SHP77 treated with DMSO at 0.1 percent for 48 hours (cell line): Measurements from ENCODE around the gene THBD.
"Not testable (repeated sequence)": the region's sequence is repeated elsewhere in the genome, so short reads cannot be mapped to it uniquely, and the experiment has no call there.

Experiments used
- DNase-seq: peaks from one replicate; lab custom pipeline; 2025; lab: John Stamatoyannopoulos, UW

The THBD gene

DNA sequence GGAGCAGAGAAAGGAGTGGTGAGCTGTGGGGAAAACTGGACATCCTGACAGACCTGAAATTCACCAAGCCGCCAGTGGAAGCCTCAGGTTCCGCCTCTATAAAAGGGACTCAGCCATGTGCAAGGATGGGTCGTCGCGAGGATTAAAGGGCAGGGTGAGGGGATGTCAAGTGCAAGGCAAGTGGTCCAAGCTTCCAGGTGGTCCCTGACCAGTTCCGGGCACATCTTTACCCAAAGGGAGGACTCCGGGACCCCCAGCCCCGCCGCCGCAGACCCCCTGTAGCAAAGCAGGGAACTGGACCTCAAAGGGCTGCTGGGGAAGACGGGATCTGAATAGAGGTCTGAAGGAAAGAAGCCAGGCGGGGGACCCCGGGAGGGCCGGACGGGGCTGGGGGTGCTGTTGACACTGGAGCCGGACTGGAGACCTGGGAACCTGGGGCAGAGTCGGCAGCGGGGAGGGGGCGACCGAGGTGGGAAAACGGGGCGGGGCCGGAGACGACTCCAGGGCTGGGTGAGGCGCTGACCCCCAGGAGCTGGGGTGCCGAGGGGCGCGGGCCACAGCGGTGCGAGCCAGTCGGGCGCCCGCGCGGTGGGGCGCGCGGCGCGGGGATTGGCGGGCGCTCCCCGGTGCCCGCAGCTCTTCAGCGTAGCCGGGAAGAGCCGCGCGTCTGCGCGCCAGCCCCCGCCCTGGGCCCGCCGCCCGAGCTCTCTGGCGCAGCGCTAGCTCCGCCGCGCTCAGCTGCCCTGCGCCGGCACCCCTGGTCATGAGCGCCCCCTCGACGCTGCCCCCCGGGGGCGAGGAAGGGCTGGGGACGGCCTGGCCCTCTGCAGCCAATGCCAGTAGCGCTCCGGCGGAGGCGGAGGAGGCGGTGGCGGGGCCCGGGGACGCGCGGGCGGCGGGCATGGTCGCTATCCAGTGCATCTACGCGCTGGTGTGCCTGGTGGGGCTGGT lies 14.5 kb downstream of the THBD start, which contains the start of gene SSTR4:
TSS of gene SSTR4 (plus strand) at position 592 of the 951 bp plus-strand sequence. CDS start at position 764, 172 bp downstream.
- no peak for DNase-seq

DNA sequence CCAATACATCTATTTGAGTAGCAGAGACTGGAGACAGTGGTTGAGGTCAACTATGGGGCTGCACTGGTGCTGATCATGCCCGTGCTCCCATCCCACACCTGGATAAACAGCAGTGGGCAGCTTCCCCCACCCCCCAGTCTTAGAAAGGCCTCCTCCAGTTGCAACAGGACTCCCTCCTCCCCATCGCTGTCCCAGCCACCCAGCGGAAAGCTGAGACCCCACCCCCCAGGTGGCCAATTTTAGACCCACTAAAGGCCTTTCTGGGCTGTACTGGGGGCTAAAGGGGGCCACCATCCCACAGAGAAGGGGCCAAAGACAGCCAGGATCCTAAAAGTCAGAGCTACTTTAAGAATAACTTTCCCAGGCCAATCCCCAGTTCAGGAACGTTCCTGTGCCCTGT lies 15.6 kb downstream of the THBD start:
- no peak for DNase-seq

DNA sequence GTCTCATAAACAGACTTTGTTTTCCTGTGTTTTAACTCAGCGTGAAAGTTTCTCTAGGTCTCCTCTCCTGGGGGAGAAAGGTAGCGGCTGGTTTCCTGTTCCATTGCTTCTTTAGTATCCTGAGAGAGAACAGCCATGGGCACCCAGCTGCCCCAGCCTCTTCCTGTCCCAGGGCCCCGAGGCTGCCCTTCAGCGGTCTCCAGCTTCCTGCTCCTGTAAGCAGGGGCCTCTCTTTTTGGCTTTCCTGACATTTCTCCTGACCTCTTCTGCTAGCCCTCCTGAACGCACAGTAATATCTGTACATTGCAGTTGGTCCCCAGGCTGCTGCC lies 16.8 kb downstream of the THBD start:
- DNase-seq = no peak

DNA sequence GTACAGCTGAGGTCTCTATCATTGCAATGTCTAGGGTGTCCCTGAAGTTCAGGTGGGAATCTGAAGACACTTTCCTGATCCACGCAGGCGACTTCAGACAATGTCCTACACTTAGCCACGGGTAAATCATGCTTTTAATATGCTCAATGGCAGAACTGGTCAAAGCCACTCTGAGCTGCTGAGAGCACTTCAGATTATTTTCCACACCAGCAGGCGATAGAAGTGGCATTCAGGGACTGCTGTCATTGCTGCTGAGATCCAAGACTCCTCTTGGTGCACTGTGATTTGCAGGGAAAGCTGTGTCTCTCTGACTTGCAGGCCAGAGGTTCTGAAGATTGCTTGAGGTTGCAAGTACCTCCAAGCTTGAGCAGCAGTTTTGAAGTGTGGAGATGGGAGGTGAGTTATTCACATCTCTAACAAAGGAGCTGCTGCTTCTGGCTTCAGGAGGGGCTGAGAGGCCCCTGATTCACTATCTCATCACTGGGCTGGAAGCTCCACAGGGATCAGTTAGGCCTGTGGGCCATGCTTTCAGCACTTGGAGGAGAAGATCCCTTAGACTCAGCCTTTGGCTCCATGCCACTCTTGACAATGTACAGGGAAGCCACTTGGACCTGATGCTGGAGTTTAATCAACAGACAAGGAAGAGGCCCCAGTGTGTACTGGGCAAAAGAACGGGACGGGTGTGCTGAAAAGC lies 17.3 kb downstream of the THBD start:
- DNase-seq = no peak

DNA sequence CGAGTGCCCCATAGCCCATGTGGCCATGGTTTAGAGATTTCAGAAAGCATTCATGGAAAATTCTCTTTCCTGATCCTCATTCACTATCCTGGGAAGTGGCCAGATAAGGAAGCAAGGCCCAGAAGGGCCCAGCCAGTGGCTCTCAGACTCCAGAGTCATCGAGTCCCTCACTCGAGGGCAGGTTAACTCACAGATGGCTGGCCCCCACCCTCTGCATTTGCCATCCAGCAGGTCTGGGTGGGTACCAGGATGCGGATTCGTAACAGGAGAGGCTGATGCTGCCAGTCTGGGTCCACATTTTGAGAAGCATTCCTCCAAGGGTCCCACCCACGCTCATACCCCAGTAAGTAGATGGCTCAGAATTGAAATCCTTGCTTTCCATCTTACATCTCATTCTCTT lies 18.1 kb downstream of the THBD start:
- no peak for DNase-seq

DNA sequence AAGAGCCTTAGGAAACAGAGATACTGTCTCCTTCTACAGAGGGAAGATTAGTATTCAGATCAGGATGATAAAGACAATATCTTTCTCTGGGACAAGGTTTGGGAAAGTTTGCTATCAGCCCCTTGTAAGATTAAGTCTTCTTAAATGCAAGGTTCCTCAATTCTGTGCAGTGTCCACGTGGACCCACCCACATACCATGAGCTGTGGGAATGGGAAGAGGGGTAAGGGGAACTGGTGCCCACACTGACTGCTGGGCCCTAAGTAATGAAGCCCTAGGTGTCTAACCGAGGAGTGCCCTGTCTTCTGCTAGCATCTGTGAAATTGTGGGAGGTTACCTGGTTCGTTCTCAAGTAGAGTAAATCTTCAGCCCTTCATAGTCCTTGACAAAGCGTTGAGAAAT lies 20.1 kb downstream of the THBD start:
- no peak for DNase-seq

DNA sequence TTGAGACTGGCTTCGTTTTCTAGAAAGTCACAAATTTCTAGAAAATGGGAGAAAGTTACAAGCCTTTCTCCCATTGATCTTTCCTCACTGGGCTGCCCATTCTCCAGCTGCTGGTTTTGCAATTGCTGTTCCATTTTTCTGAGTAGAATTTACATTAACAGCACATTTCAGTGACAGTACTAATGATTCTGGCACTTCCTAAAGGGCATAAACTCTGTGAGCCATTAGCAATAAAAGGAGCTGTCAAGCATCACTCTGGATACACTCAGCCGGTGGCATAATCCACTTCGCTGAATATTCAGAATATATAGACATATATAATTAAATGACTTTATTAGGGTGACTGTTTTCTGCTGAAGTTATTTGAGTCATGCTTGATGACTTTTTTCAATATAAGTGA lies 21.1 kb downstream of the THBD start:
- no peak for DNase-seq

DNA sequence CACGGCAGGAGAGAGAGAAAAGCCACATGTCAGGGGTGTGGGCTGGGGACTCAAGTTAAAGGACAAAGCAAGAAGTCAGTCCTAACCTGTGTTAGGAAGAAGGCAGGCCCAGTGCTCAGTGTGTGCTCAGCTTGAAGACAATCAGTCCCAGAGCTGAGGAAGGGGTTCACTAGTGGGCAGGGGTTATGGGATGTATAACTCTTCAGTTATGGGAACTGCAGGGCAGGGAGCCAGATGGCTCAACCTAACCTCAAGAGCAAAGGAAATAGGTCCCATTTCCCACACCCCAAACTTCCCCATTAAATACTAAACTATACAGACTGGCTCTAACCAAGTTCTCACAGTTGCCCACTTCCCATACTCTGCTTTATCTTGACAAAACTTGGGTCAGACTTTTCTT lies 21.8 kb downstream of the THBD start:
- DNase-seq = no peak

DNA sequence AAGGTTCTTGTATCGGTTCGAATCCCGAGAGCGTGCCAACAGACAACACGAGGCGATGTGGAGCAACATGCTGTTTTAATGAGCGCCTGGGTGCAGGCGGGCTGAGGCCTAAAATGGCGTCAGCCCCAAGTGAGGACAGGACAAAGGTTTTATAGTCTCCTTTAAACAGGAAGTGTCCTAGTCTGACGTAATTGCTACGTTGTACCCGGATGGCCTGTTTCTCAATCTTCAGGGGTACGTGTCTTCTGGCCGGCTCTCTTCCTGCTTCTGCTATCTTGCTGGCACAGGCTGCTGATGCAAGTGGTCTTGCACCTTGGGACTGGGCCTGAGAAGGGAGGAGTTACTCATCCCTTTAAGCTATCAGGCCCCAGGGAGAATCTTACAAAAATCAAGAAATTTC lies 24.0 kb downstream of the THBD start:
- DNase-seq = not testable (repeated sequence)

DNA sequence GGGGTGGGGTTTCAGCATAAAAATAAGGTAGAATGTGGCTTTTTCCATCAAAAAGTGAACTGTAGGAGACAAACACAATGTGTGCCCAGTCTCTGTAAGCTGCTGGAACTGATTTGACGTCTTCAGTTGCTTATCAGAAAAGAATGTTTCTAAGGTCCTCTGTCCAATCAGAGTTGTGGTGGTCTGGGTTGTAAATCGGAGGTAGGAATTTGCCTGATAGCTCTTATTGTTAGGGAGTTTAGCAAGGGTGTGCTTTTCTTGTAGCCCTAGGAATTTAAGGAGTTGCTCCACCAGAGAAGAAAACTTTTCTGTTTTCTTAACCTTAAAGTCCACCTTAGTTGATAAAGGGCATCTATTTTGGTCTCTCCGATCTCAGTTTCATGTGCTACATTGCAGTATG lies 24.8 kb downstream of the THBD start:
- no peak for DNase-seq

DNA sequence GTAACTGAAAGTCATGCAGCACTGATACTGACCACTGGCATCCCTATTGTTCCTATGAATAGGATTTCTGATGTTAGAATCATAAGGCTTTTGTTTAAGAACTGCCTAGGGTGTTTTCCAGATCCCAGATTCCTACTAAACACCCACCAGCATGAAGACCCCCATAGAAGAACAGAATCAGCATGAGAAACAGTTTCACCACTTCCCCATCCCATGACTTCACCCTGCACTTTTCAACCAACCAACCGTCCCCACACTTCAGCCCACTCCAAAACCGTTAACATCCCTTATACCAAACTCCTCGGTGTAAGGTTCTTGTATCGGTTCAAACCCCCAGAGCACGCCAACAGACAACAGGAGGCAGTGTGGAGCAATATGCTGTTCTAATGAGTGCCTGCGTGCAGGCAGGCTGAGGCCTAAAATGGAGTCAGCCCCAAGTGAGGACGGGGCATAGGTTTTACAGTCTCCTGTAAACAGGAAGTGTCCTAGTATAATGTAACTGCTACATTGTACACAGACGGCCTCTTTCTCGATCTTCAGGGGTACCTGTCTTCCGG lies 25.8 kb downstream of the THBD start:
- DNase-seq = no peak

DNA sequence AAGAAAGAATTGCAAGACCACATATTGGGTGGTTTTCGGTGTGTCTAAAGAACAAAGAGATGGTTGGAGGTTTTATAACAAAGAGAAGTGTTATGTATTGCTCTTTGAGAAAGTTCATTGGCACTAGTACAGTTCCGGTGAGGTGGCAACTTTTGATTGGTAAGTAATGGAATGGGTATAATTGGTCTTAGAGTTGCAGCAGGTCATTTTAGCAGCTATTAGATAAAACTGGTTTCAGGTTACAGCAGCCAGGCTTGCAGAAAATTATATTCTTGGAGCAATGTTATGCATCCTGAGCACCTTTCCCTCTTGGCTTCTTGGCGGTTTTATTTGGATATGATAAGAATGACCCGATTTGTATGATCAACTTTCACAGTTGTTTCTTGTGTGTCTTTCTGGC lies 26.6 kb downstream of the THBD start:
- no peak for DNase-seq

DNA sequence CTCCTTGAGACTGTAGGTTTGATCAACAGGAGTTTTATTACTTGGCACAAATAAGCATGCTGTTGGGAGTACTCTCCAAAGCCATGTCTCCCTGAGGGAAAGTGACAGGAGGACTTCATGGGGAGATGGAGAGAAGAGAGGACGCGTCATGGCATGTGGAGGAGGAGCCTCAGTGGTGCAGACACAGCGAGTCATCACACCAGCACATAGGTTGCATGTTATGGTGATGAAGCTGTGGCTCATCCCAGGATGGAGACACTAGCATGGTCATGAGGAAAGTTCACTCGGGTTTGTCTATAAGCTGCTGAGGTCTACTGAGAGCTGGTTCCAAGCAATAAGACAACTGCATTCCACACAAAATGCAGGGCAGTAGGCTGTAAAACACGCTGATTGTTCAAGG lies 27.5 kb downstream of the THBD start:
- DNase-seq = no peak

DNA sequence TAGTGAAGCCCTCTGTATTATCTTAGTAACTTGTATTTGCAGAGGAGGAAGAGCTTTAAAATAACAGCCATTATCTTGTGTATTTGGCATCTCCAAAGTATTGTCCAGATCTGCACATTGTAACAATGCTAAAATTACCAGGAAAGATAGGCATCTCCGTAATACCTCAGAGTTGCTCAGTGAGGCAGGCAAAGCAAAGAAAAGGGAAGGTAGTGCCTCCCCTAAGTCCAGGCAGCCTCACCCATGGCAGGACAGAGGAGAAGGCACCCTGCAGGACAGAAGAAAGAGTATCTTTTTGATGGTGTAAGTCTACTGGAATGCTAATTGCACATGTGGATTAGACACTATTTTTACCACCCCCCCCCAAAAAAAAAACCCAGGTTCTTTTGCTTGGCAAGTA lies 27.9 kb downstream of the THBD start:
- no peak for DNase-seq

DNA sequence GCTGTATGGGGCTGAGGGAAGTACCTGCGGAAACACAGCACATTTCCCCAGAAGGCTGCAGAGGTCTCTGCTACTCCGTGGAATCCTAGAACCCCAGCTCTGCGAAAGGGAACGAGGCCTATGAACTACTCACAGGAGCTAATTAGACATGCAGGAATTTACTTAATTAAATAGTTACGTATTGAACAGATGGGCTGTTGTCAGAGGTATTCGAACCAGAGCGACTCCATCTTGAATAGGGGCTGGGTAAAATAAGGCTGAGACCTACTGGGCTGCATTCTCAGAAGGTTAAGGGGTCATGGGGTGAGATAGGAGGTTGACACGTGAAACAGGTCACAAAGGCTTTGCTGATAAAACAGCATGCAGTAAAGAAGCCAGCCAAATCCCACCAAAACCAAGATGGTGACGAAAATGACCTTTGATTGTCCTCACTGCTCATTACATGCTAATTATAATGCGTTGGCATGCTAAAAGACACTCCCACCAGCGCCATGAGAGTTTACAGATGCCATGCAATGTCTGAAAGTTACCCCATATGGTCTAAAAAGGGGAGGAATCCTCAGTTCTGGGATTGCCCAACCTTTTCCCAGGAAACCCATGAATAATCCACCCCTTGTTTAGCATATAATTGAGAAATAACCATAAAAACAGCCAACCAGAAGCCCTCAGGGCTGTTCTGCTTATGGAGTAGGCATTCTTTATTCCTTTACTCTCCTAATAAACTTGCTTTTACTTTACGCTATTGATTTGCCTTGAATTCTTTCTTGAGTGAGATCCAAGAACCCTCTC lies 29.0 kb downstream of the THBD start:
- no peak for DNase-seq

DNA sequence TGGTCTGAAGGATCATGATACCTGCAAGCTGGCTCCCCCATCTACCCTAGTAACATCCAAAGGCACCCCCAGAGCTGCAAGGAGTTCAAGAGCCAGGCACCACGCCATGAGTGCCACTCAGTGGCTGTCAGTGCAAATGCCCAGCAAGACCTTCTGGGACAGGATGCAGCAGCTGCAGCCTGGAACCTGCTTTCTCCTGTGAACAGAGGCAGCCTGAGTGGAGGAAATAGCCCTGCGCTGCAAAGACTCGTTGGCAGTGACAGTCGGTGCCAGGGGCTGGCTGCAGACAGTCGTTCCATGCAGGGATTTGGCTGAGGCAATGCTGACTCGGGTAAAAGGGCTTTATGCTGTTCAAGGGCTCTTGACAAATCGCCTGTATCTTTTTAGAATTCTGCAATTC lies 30.1 kb downstream of the THBD start:
- no peak for DNase-seq

DNA sequence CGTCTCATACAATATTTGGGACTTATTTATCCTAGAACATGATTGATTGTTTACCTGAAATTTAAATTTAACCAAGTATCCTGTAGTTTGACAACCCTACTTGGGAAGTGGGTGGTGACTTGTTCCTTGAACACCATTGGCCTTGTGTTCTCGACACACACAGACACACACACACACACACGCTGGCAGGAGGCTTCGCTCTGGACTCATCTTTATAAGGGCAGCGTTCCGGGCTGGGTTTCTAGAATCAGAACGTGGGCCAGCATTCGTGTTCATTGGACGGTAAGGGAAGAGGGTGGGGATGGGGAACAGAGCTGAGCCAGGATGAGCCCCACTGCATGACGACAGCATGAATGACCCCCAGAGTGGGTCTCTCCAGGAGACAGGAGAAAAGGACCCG lies 30.5 kb downstream of the THBD start:
- DNase-seq = no peak

DNA sequence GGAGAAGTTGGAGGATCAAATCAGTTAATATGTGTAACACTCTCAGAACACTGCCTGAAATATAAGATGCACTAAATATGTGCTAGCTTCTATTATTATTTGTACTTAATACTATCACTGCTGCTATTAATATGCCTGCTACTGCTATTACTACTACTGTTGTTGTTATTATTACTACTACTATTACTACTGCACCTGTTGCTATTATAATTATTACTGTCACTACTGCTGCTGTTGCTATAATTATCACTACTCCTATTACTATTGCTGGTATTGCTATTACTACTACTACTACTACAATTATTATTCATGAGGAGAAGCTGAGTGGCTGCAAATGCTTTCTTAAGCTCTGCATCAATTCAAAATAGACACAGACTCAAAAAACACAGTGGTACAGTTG lies 31.0 kb downstream of the THBD start:
- no peak for DNase-seq

DNA sequence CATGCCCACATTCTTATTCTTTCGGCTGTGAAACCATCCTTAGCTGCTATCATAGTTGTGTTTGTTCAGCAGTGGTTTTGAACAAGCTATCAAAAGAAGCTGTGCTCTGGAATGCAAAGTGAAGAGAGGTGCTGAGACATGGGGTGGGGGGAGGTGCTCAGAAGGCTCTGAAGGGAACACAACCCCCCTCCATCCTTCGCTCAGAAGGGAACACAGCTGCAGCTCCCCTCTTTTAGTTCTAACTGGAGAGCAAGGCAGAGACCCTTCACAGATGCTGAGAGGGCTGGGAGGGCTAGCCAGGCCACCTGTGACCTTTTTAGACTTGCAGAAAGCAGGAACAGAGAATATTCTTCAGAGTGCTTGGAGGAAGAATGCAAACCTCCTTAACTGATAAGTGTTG lies 32.0 kb downstream of the THBD start:
- no peak for DNase-seq

DNA sequence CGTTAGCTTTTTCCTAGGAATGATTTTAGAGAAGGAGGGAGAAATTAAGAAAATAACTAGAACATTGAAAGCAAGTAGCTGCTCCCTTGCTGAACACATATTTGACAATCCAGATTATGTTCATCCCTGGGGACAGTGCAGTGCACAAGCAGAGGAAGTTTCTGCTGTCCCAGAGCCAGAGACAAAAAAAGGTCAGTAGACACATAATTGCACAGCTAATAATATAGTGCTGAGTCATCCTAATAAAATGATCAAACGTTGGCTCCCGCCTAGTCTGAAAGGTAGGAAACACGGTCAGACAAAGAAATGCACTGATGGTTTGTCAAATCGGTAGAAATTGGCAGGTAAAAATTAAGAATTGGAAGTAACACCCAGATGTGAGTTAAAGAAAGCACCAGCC lies 36.0 kb downstream of the THBD start:
- DNase-seq = no peak

DNA sequence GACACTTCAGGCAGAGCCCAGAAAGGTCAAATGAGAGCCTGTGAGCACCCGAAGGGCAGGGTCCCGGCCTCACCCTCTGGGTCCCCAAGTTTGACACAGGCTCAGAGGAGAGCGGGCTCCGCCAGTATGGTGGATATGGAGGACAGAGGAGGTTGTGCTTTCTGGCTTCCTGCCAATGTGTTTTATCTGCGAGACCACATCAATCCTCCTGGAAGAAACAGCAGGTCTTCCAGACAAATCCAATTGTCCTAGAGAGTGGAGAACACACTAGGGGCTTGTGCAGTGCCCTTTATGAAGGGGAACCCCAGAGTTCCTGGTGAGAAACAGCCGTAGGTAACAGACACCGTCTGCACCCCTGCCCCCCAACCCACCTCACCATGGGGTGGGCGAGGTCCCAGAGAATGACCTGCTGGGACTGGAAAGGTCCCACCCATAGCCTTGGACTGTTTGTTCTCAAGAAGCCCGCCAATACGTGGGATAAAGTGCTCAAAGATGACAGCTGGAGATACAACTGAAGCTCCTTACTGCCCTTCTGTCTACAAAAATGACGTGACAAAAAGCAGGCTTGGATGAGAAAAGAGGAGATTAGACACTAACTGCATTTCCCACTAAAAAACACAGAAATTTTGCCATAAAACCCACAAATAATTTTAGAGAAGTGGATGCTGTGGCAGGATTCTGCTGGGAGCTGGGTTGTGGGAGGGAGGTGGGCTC lies 38.3 kb downstream of the THBD start:
- no peak for DNase-seq

DNA sequence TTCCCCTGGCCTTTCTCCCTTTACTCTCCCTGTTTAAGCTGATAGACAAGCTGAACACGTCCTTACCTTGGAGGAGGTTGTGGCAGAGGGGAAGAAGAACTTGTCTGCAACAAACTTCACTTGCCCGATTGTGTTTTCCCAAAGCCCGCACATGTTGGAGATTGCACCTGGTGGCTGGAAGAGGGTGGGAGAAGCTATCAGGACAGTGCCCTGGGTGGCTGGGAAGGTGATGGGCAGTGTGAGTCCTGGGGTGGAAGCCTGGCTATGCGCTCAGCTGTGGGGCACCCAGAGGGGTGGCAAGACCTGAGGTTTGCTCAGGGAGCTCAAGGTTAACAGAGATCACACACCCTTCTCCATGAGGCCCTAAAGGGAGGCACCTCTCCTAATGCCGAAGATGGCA lies 39.4 kb downstream of the THBD start:
- DNase-seq = no peak
